Fibroblast of gingiva (primary cell): ENCODE measurements around the gene LHX1.

ENCODE experiments used
- DNase-seq: peaks from one replicate; pipeline ENCODE4 v3.0.0-alpha.2; 2011; ENCODE audit warnings: low read depth

Gene LHX1

GRCh38 chr17:36937001-36937958 lies at the start of gene LHX1:
Gene LHX1 (plus strand): TSS chr17:36937475. CDS start chr17:36938198, 723 bp downstream.
- no peak for DNase-seq

DNA sequence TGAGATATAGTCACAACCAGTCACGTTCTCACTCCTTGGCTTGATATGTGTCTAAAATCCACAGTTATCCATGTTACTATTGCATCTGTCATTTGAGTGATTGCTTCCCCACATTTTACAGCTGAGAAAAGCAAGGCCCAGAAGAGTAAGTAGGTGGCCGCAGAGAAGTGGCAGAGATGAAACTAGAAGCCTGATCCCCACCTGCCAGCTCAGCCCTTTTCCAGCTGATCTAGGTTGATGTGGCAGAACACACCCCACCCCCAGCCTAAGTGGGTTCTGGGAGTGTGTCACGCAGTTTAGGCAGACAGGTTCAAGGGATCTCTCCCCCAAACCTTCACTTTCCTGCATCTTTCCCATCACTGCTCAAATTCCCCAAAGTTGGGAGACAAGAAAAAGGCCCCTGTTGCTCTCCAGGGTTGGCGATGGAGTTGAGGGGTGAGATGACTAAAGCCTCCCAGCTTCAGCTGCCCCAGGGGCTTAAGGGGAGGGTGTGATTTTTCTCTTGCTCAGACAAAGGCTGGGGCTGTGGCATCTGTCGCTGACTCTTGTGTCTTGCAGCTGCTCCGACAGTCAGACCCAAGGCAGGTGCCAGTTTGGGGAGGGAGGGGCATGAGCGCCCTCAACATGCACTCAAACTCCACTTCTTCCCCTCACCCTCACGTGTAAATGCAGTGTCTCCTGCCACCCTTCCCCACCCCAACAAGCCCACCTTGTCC lies 48.9 kb upstream of the LHX1 start:
- DNase-seq = no peak

DNA sequence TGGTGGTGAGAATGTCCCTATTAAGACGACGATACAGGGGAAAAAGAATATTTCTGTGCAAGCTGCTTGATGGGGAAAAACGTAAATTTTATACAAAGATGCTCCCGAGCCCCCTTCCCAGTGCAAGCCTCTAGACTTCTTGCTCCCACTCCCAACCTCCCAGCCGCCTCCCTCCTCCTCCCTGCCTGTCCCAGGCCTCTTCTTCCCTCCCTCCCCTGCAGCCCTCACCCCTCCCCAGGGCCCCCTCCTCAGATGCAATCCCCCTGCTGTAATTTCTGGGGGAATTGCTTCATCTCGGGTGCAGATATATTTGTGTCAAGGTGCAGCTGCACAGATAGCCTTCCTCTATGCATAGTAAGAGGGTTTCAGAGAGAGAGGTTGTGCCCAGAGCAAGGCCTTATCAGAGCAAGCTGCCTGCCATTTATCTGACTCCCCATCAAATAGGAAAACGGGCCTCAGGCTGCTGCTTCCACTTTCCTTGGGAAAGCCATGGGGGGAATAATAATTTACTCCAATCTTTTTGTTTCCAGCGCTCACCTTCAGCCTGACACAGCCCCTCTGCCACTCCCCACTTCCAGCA lies 47.4 kb upstream of the LHX1 start:
- no peak for DNase-seq

DNA sequence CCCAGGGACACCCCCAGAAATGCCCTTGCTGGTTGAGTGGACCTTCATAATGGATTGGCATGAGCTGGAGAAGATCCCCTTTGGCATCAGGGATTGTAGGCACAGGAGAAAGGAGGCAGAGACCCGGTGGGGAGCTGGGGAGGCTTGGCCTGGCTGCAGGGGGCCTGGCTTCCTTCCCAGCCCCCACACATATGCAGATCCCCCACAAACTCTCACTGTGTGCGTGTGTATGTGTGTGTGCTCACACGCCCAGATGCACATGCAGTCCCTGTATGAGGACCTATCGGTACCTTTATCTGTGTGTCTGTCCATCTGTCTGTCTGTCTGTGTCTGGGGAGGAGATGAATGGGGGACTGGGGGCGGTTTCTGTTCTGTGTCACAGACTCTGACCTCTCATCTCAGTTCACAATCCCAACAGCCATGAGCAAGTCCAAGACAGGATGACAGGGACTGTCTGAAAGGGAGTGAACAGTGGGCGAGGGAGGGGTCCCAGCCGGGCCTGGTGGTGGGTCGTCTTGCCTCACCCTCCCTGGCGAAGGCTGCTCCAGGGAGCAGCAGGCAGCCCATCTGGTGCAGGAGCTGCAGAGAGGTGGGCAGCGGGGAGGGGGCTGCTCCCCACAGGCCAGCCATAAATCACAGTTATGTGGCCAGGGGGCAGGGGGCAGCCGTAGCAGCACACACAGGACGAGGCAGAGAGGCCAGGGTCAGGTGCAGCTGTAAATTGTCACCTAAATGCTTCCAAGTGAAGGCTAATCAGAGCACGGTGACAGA lies 46.7 kb upstream of the LHX1 start:
- DNase-seq = no peak

- DNase-seq = no peak
Observed at GRCh38 chr17:36892112-36892838, 45.0 kb upstream of the LHX1 start.

GRCh38 chr17:36894177-36894576 lies 43.1 kb upstream of the LHX1 start:
- no peak for DNase-seq

DNA sequence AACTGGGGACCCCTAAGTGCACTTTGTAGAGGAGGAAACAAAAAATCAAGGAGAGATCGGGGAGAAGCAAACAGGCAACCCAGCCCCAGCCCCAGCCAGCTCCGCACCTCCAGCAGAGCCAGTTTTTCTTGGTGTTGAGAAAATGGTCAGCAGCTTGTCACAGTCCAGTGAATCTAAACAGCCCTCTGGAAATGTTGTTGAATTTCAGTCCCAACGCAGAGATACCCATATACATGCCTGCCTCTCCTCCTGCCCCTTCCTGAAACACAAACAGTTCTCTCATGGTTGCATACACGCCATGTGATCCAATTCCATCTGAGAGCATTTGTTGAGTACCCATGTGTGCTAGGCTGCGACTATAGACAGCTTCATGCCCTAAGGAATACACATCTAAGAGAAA lies 42.4 kb upstream of the LHX1 start:
- DNase-seq = no peak

- no peak for DNase-seq
Observed at GRCh38 chr17:36899250-36900159, 37.8 kb upstream of the LHX1 start.

- DNase-seq = no peak
Observed at GRCh38 chr17:36900160-36900512, 37.1 kb upstream of the LHX1 start.

DNA sequence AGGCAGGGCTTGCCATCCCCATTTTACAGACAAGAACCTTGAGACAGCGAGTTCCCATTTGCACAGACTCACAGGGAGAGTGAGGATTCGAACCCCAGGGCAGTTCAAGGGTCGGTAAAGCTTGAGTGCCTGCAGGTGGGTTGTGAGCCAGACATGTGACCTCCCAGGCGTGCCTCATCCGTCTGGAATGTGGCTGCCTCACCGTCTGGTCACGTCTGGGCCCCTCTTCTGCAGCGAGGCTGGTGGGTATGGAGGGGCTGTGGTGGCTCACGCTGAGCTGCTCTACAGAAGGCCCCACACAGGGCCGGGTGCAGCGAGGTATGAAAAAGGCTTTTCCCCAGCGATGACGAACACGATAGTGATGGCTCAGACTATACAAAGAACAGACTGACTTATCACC lies 35.8 kb upstream of the LHX1 start:
- DNase-seq = no peak

- DNase-seq = no peak
Observed at GRCh38 chr17:36907407-36907806, 29.9 kb upstream of the LHX1 start.

GRCh38 chr17:36910513-36910912 lies 26.8 kb upstream of the LHX1 start:
- no peak for DNase-seq

DNA sequence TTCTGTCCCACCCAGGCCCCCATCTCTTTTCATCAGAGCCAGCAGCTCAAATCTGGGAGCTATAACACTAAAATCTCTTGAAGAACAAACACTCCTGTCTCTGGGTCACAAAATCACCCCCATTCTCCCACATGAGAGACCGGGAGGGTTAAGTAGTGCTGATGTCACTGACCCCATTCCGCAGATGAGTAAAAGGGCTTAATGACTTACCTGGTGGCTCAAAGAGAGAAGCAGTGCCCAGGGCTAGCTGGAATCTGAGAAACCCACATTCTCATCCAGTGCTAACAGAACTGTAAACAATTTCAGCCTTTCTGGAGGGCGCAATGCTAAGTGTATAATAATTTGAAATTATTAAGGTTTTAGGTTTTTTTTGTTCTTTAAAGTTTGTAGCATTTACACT lies 26.3 kb upstream of the LHX1 start:
- no peak for DNase-seq

GRCh38 chr17:36913132-36913531 lies 24.1 kb upstream of the LHX1 start:
- no peak for DNase-seq

- no peak for DNase-seq
Observed at GRCh38 chr17:36918211-36918691, 19.0 kb upstream of the LHX1 start.

DNA sequence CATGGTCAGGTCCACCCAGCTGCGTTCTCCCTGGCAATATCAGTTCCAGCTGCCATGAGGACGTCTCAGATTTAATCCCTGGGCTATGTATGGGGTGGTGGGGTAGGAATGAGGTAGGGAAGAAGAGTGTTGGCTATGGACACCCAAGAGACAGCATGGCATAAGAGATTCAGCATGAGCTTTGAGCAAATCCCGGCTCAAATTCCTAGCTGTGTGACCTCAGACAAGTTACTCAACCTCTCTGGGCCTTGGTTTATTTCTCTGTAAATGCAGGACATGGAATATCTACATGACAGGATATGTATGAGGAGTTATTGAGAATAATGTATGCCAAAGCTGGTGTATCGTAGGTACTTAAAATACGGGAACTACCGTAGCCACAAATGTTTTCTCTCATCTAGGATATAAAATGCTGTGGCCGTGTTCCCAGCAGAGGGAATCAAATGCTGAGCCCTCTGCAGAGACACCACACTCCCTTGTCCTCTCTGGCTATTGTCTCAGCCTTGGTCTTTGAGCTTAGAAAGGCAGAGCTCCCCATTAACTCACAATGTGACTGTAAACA lies 17.8 kb upstream of the LHX1 start:
- DNase-seq = no peak

DNA sequence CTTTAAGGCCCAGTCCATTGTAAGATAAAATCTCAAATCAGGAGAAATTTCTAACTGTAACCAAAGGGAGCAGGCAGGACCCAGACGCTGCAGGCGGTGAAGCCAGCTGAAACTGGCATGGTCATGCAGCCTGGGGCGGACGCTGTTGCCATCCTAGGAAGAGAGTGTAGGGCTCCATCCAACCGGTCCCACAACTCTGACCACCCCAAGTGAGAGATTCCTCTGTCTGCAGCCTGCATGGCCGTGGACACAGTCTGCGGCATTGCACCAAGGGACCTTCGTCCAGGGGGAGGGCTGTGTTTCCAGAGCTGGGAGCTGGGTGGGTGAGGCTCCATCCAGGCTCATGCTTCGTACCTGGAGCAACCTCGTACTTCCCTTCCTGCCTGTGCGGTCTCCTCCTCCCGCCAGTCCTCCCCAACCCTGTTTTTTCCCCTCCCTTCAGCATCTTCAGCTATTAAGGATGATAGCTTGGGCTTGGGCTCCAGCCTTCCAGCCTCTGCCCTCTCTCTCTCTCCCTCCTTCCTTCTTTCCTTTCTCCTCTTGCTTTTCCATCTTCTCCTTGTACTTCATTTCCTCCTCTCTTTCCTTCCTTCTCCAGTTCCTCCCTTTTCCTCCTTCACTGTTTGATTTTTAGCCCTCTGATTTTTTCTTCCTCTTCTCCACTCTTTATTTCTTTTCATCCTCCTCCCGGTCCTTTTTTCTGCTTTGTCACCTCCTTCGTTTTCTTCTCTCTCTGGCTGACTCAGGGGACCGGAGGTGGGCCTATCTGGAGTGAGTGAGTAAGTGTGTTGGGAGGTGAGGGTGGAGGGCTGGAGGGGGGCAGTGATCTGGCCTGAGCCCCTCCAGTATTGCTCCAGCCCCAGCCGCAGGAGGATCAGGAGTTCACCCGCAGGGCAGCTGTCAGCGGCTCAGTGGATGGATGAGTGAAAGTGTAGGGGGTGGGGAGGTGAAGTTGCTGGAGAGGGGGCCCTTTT lies 17.0 kb upstream of the LHX1 start:
- no peak for DNase-seq

- DNase-seq = no peak
Observed at GRCh38 chr17:36921095-36921851, 16.0 kb upstream of the LHX1 start.
